ENCODE data around the gene MYO9A.

DNA sequence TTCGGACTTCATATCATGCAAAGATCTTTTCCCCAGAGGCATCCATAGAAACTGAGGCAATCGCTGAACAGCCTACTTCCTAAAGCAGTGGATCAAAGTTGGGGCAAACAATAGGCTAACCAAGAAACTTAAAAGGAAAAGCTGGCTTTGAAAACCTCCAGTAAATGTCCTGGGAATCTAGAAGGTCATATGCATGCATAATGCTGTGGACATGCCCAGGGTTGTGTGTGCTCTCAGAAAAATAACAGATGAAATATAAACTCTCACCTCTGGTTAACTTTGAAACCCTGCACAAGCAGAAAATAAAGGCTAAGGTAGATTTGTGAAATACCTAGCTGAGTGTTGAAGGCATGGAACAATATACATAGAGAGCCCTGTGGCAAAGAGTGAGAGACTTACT is 96.3 kb downstream of the MYO9A start:
- no peak for TF ChIP-seq PRDM10 (tag by site-specific recombination; IDR thresholded peaks at IDR 0.05)
- TF ChIP-seq ZNF174 (tag by site-specific recombination; IDR thresholded peaks at IDR 0.05): no peak
- TF ChIP-seq, protein P1, sequence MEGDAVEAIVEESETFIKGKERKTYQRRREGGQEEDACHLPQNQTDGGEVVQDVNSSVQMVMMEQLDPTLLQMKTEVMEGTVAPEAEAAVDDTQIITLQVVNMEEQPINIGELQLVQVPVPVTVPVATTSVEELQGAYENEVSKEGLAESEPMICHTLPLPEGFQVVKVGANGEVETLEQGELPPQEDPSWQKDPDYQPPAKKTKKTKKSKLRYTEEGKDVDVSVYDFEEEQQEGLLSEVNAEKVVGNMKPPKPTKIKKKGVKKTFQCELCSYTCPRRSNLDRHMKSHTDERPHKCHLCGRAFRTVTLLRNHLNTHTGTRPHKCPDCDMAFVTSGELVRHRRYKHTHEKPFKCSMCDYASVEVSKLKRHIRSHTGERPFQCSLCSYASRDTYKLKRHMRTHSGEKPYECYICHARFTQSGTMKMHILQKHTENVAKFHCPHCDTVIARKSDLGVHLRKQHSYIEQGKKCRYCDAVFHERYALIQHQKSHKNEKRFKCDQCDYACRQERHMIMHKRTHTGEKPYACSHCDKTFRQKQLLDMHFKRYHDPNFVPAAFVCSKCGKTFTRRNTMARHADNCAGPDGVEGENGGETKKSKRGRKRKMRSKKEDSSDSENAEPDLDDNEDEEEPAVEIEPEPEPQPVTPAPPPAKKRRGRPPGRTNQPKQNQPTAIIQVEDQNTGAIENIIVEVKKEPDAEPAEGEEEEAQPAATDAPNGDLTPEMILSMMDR (tag by site-specific recombination; IDR thresholded peaks at IDR 0.05): no peak
- no peak for TF ChIP-seq ZNF274 (IDR thresholded peaks at IDR 0.05; ENCODE audit: low read length)
- TF ChIP-seq ZNF274 (tag by site-specific recombination; IDR thresholded peaks at IDR 0.05; ENCODE audit: borderline replicate concordance): no peak
- TF ChIP-seq ZNF629 (tag by site-specific recombination; IDR thresholded peaks at IDR 0.05): no peak
- no peak for TF ChIP-seq ZNF777 (tag by site-specific recombination; IDR thresholded peaks at IDR 0.05; ENCODE audit: borderline replicate concordance)
- no peak for TF ChIP-seq ZNF138 (tag by site-specific recombination; IDR thresholded peaks at IDR 0.05; ENCODE audit: borderline replicate concordance)
- TF ChIP-seq KLF16 (tag by site-specific recombination; IDR thresholded peaks at IDR 0.05): no peak
- TF ChIP-seq, protein P2, sequence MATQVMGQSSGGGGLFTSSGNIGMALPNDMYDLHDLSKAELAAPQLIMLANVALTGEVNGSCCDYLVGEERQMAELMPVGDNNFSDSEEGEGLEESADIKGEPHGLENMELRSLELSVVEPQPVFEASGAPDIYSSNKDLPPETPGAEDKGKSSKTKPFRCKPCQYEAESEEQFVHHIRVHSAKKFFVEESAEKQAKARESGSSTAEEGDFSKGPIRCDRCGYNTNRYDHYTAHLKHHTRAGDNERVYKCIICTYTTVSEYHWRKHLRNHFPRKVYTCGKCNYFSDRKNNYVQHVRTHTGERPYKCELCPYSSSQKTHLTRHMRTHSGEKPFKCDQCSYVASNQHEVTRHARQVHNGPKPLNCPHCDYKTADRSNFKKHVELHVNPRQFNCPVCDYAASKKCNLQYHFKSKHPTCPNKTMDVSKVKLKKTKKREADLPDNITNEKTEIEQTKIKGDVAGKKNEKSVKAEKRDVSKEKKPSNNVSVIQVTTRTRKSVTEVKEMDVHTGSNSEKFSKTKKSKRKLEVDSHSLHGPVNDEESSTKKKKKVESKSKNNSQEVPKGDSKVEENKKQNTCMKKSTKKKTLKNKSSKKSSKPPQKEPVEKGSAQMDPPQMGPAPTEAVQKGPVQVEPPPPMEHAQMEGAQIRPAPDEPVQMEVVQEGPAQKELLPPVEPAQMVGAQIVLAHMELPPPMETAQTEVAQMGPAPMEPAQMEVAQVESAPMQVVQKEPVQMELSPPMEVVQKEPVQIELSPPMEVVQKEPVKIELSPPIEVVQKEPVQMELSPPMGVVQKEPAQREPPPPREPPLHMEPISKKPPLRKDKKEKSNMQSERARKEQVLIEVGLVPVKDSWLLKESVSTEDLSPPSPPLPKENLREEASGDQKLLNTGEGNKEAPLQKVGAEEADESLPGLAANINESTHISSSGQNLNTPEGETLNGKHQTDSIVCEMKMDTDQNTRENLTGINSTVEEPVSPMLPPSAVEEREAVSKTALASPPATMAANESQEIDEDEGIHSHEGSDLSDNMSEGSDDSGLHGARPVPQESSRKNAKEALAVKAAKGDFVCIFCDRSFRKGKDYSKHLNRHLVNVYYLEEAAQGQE (tag by site-specific recombination; IDR thresholded peaks at IDR 0.05): no peak
- TF ChIP-seq ZNF639 (tag by site-specific recombination; IDR thresholded peaks at IDR 0.05): no peak
- TF ChIP-seq ZNF114 (tag by site-specific recombination; IDR thresholded peaks at IDR 0.05): no peak
